ENCODE measurements around the gene ADAM12.
"Not testable (repeated sequence)": the region's sequence is repeated elsewhere in the genome, so short reads cannot be mapped to it uniquely, and the experiment has no call there.

The ADAM12 gene

GRCh38 chr10:125994601-125995000 is 393.7 kb downstream of the ADAM12 start:
- DNase-seq = no peak

- no peak for DNase-seq
These were observed 396.0 kb downstream of the ADAM12 start for GRCh38 chr10:125992254-125992653.

GRCh38 chr10:125991392-125991791 is 396.9 kb downstream of the ADAM12 start:
- no peak for DNase-seq

GRCh38 chr10:125990974-125991373 is 397.3 kb downstream of the ADAM12 start:
- no peak for DNase-seq

GRCh38 chr10:125989791-125990190 is 398.5 kb downstream of the ADAM12 start:
- DNase-seq = no peak

GRCh38 chr10:125985557-125986240 is 402.6 kb downstream of the ADAM12 start:
- no peak for DNase-seq

- no peak for DNase-seq
These were observed 403.3 kb downstream of the ADAM12 start for GRCh38 chr10:125984865-125985495.

GRCh38 chr10:125984346-125984745 is 403.9 kb downstream of the ADAM12 start:
- no peak for DNase-seq

GRCh38 chr10:125983656-125984055 is 404.6 kb downstream of the ADAM12 start:
- DNase-seq = no peak

GRCh38 chr10:125983161-125983560 is 405.1 kb downstream of the ADAM12 start:
- DNase-seq = no peak

- peak; percentile 55 for DNase-seq
These were observed 405.9 kb downstream of the ADAM12 start for GRCh38 chr10:125982260-125982948.

GRCh38 chr10:125980521-125981035 is 407.7 kb downstream of the ADAM12 start:
- DNase-seq = no peak

GRCh38 chr10:125979976-125980375 is 408.3 kb downstream of the ADAM12 start:
- no peak for DNase-seq

GRCh38 chr10:125976960-125977605 is 411.2 kb downstream of the ADAM12 start:
- DNase-seq = no peak

- not testable (repeated sequence) for DNase-seq
These were observed 418.1 kb downstream of the ADAM12 start for GRCh38 chr10:125970077-125970630.

GRCh38 chr10:125967533-125967932 is 420.7 kb downstream of the ADAM12 start:
- no peak for DNase-seq

- no peak for DNase-seq
These were observed 423.7 kb downstream of the ADAM12 start for GRCh38 chr10:125964558-125964957.
